HG02885 (cell line): Measurements from ENCODE around the gene ARSK.

Source experiments
- ATAC-seq: cut with Tn5 transposase; IDR thresholded peaks from one replicate; pipeline ENCODE4 v1.9.1; 2021; ENCODE audit warnings: mild to moderate bottlenecking; ENCODE audit not compliant: unreplicated experiment, poor library complexity

The ARSK gene

GRCh38 chr5:95563367-95563766 lies 8.5 kb downstream of the ARSK start:
- no peak for ATAC-seq

GRCh38 chr5:95564450-95564849 lies 9.5 kb downstream of the ARSK start:
- ATAC-seq = no peak

- ATAC-seq = no peak
Measured at GRCh38 chr5:95565280-95565920, 10.5 kb downstream of the ARSK start.

GRCh38 chr5:95572016-95572415 lies 17.1 kb downstream of the ARSK start:
- no peak for ATAC-seq

- no peak for ATAC-seq
Measured at GRCh38 chr5:95581576-95581975, 26.7 kb downstream of the ARSK start.

- ATAC-seq = no peak
Measured at GRCh38 chr5:95583992-95584391, 29.1 kb downstream of the ARSK start.

- ATAC-seq = no peak
Measured at GRCh38 chr5:95590880-95591279, 36.0 kb downstream of the ARSK start.

GRCh38 chr5:95591490-95591901 lies 36.6 kb downstream of the ARSK start:
- peak; percentile 96 for ATAC-seq

GRCh38 chr5:95595289-95595931 lies 40.5 kb downstream of the ARSK start:
- no peak for ATAC-seq

- no peak for ATAC-seq
Measured at GRCh38 chr5:95599252-95599651, 44.4 kb downstream of the ARSK start.

GRCh38 chr5:95600557-95600956 lies 45.7 kb downstream of the ARSK start:
- no peak for ATAC-seq

GRCh38 chr5:95605786-95606185 lies 50.9 kb downstream of the ARSK start:
- ATAC-seq = no peak

- ATAC-seq = no peak
Measured at GRCh38 chr5:95606419-95606818, 51.5 kb downstream of the ARSK start.

- ATAC-seq = no peak
Measured at GRCh38 chr5:95609711-95610110, 54.8 kb downstream of the ARSK start.

- ATAC-seq = no peak
Measured at GRCh38 chr5:95610546-95610945, 55.6 kb downstream of the ARSK start.

GRCh38 chr5:95611396-95611795 lies 56.5 kb downstream of the ARSK start:
- ATAC-seq = no peak

- no peak for ATAC-seq
Measured at GRCh38 chr5:95613514-95613913, 58.6 kb downstream of the ARSK start.

GRCh38 chr5:95615164-95615467 lies 60.2 kb downstream of the ARSK start:
- peak; percentile 50 for ATAC-seq

GRCh38 chr5:95617057-95617456 lies 62.2 kb downstream of the ARSK start:
- no peak for ATAC-seq

- ATAC-seq = no peak
Measured at GRCh38 chr5:95619096-95619495, 64.2 kb downstream of the ARSK start.

- ATAC-seq = no peak
Measured at GRCh38 chr5:95619514-95620029, 64.7 kb downstream of the ARSK start.
